ENCODE data around the gene NFATC1. TPM values are rescaled to one million over a fixed set of nuclear protein-coding genes. Genes with fewer than 3 reads are reported as not detected.
"Not testable (repeated sequence)": the region's sequence is repeated elsewhere in the genome, so short reads cannot be mapped to it uniquely, and the experiment has no call there.

Gene NFATC1
- total RNA-seq, 2 donors from 2014 or later = 2.9 to 4.4 TPM

GRCh38 chr18:79477711-79478483 is 82.2 kb downstream of the NFATC1 start:
- DNase-seq (peak in 1 of 2 donors; percentile 1), ATAC-seq (no peak)
- intact Hi-C loops (cut with DNase I, micrococcal nuclease) = no loop called here

- intact Hi-C loops (cut with DNase I, micrococcal nuclease) = no loop called here
- no peak for ATAC-seq
- DNase-seq = peak in 1 of 2 donors; percentile 1
Observed at GRCh38 chr18:79478484-79479115, 82.9 kb downstream of the NFATC1 start.

GRCh38 chr18:79479116-79479760 is 83.5 kb downstream of the NFATC1 start:
- ATAC-seq = no peak
- peak in 1 of 2 donors; percentile 1 for DNase-seq
- intact Hi-C loops (cut with DNase I, micrococcal nuclease) = no loop called here

- intact Hi-C loops (cut with DNase I, micrococcal nuclease) = no loop called here
- DNase-seq (peak in 1 of 2 donors; percentile 2), ATAC-seq (no peak)
Observed at GRCh38 chr18:79479761-79480161, 84.0 kb downstream of the NFATC1 start.

GRCh38 chr18:79480171-79481045 is 84.7 kb downstream of the NFATC1 start:
- DNase-seq (peak in 1 of 2 donors; percentile 2), ATAC-seq (no peak)
- intact Hi-C loops (cut with DNase I, micrococcal nuclease) = no loop called here

- intact Hi-C loops (cut with DNase I, micrococcal nuclease) = no loop called here
- peak in 1 of 2 donors; percentile 0 for DNase-seq
Observed at GRCh38 chr18:79481046-79481790, 85.5 kb downstream of the NFATC1 start.

GRCh38 chr18:79483393-79483792 is 87.7 kb downstream of the NFATC1 start:
- ATAC-seq; DNase-seq; intact Hi-C loops (cut with DNase I, micrococcal nuclease): not testable (repeated sequence)

More at GRCh38 chr18:79481046-79481790, 85.5 kb downstream of the NFATC1 start:
- ATAC-seq = no peak

- ATAC-seq (no peak), DNase-seq (peak in 1 of 2 donors; percentile 0)
- intact Hi-C loops (cut with DNase I, micrococcal nuclease) = no loop called here
Observed at GRCh38 chr18:79483971-79484491, 88.3 kb downstream of the NFATC1 start.

- ATAC-seq (no peak), DNase-seq (peak in 1 of 2 donors; percentile 8)
- intact Hi-C loops (cut with DNase I, micrococcal nuclease) = no loop called here
Observed at GRCh38 chr18:79484661-79485621, 89.2 kb downstream of the NFATC1 start.

GRCh38 chr18:79485788-79486355 is 90.1 kb downstream of the NFATC1 start:
- ATAC-seq (no peak), DNase-seq (peak in 1 of 2 donors; percentile 3)
- intact Hi-C loops (cut with DNase I, micrococcal nuclease) = no loop called here

GRCh38 chr18:79486356-79487182 is 90.8 kb downstream of the NFATC1 start:
- intact Hi-C loops (cut with DNase I, micrococcal nuclease) = no loop called here
- DNase-seq = peak in 1 of 2 donors; percentile 1
- no peak for ATAC-seq

- ATAC-seq (no peak), DNase-seq (peak in 1 of 2 donors; percentile 2)
- intact Hi-C loops (cut with DNase I, micrococcal nuclease) = no loop called here
Observed at GRCh38 chr18:79487183-79487800, 91.6 kb downstream of the NFATC1 start.

GRCh38 chr18:79487801-79488201 is 92.1 kb downstream of the NFATC1 start:
- intact Hi-C loops (cut with DNase I, micrococcal nuclease) = no loop called here
- ATAC-seq (no peak), DNase-seq (peak in 1 of 2 donors; percentile 1)

GRCh38 chr18:79488311-79489050 is 92.8 kb downstream of the NFATC1 start:
- ATAC-seq (no peak), DNase-seq (peak in 1 of 2 donors; percentile 1)
- intact Hi-C loops (cut with DNase I, micrococcal nuclease) = no loop called here
